WTC11 (cell line): ENCODE measurements around the gene FAF1. TPM values are rescaled to one million over a fixed set of nuclear protein-coding genes. Genes with fewer than 3 reads are reported as not detected.

Source experiments
- ATAC-seq: fragments of 200-7000 bp; cut with Tn5 transposase; 2 replicates; pipeline ENCODE4 v1.10.0; 2021; ENCODE audit warnings: mild to moderate bottlenecking, moderate library complexity
- CTCF ChIA-PET: fragments of 300-600 bp; sonication (Branson Sonifier 250); formaldehyde crosslinking; loops from one replicate; lab custom pipeline; 2021; ENCODE audit warnings: antibody characterized with exemption; lab: Charles Lee
- POLR2A ChIA-PET: fragments of 350-600 bp; sonication (Branson Sonifier 250); formaldehyde crosslinking; loops from one replicate; lab custom pipeline; 2021; ENCODE audit warnings: antibody characterized with exemption; lab: Charles Lee
- DNase-seq: peaks from one replicate; pipeline ENCODE4 v3.0.0; 2021; ENCODE audit warnings: low spot score
- H3K27ac Mint-ChIP-seq: 2 replicates; pipeline ENCODE4 v1.8.0; 2021; ENCODE audit warnings: mixed read lengths
- H3K27me3 Mint-ChIP-seq: 2 replicates; pipeline ENCODE4 v1.8.0; 2021; ENCODE audit warnings: low read depth, mild to moderate bottlenecking, moderate library complexity, mixed read lengths
- H3K36me3 Mint-ChIP-seq: 2 replicates; pipeline ENCODE4 v1.8.0; 2021; ENCODE audit warnings: mixed read lengths
- H3K4me1 Mint-ChIP-seq: 2 replicates; pipeline ENCODE4 v1.8.0; 2022; ENCODE audit warnings: mixed read lengths
- H3K4me3 Mint-ChIP-seq: 2 replicates; pipeline ENCODE4 v1.8.0; 2021; ENCODE audit warnings: mild to moderate bottlenecking, moderate library complexity, mixed read lengths
- H3K9me3 Mint-ChIP-seq: 2 replicates; pipeline ENCODE4 v1.8.0; 2021; ENCODE audit warnings: mixed read lengths
- AR ChIP-seq: fragments of 250-450 bp; sonication (Bioruptor Pico); IDR thresholded peaks from 2 replicates; pipeline ENCODE4 v1.9.0; 2021; ENCODE audit warnings: mild to moderate bottlenecking
- ARID4B ChIP-seq: sonication (generic); formaldehyde crosslinking; IDR thresholded peaks from 2 replicates; pipeline ENCODE4 v1.8.0; 2023; ENCODE audit warnings: missing genetic modification reagents, mild to moderate bottlenecking, borderline replicate concordance
- ATF2 ChIP-seq: sonication (generic); formaldehyde crosslinking; IDR thresholded peaks from 2 replicates; pipeline ENCODE4 v1.8.1; 2022; ENCODE audit warnings: low read depth, missing genetic modification reagents, borderline replicate concordance
- ESRRA ChIP-seq: sonication (generic); formaldehyde crosslinking; IDR thresholded peaks from 2 replicates; pipeline ENCODE4 v1.8.1; 2022; ENCODE audit warnings: mild to moderate bottlenecking, missing genetic modification reagents, borderline replicate concordance
- ETV6 ChIP-seq: sonication (generic); formaldehyde crosslinking; IDR thresholded peaks from 2 replicates; pipeline ENCODE4 v1.8.1; 2022; ENCODE audit warnings: mild to moderate bottlenecking, missing genetic modification reagents
- FOXP4 ChIP-seq: sonication (generic); formaldehyde crosslinking; IDR thresholded peaks from 2 replicates; pipeline ENCODE4 v1.8.0; 2022; ENCODE audit warnings: mild to moderate bottlenecking, missing genetic modification reagents
- GABPB1 ChIP-seq: sonication (generic); formaldehyde crosslinking; IDR thresholded peaks from 2 replicates; pipeline ENCODE4 v1.8.1; 2023; ENCODE audit warnings: mild to moderate bottlenecking, missing genetic modification reagents
- HMGA2 ChIP-seq: fragments of 250-450 bp; sonication (Bioruptor Pico); IDR thresholded peaks from 2 replicates; pipeline ENCODE4 v1.4.0; 2021; ENCODE audit warnings: mild to moderate bottlenecking, moderate library complexity
- MYBL2 ChIP-seq: sonication (generic); formaldehyde crosslinking; IDR thresholded peaks from 2 replicates; pipeline ENCODE4 v1.8.1; 2023; ENCODE audit warnings: mild to moderate bottlenecking, moderate library complexity, missing genetic modification reagents
- NR2C2 ChIP-seq: sonication (generic); formaldehyde crosslinking; IDR thresholded peaks from 2 replicates; pipeline ENCODE4 v1.8.0; 2022; ENCODE audit warnings: mild to moderate bottlenecking, missing genetic modification reagents
- SMAD3 ChIP-seq: sonication (generic); formaldehyde crosslinking; IDR thresholded peaks from 2 replicates; pipeline ENCODE4 v1.8.0; 2022; ENCODE audit warnings: missing genetic modification reagents, mild to moderate bottlenecking, borderline replicate concordance
- SOX15 ChIP-seq: fragments of 250-450 bp; sonication (Bioruptor Pico); IDR thresholded peaks from 2 replicates; pipeline ENCODE4 v1.9.0; 2021; ENCODE audit warnings: mild to moderate bottlenecking
- STAT6 ChIP-seq: sonication (generic); formaldehyde crosslinking; conservative IDR thresholded peaks from 2 replicates; pipeline ENCODE4 v1.8.1; 2023; ENCODE audit warnings: mild to moderate bottlenecking, low read depth, missing genetic modification reagents, moderate library complexity
- TCF7 ChIP-seq: sonication (generic); formaldehyde crosslinking; IDR thresholded peaks from 2 replicates; pipeline ENCODE4 v1.8.0; 2022; ENCODE audit warnings: mild to moderate bottlenecking, low read depth, missing genetic modification reagents, moderate library complexity
- TEAD1 ChIP-seq: sonication (generic); formaldehyde crosslinking; IDR thresholded peaks from 2 replicates; pipeline ENCODE4 v1.8.0; 2022; ENCODE audit warnings: mild to moderate bottlenecking, missing genetic modification reagents
- USF2 ChIP-seq: sonication (generic); formaldehyde crosslinking; IDR thresholded peaks from 2 replicates; pipeline ENCODE4 v1.8.1; 2023; ENCODE audit warnings: mild to moderate bottlenecking, missing genetic modification reagents, moderate library complexity
- ZNF512 ChIP-seq: sonication (generic); formaldehyde crosslinking; IDR thresholded peaks from 2 replicates; pipeline ENCODE4 v1.8.1; 2022; ENCODE audit warnings: missing genetic modification reagents, borderline replicate concordance
- total RNA-seq: library from RNA; stranded (reverse); gene quantifications from 3 replicates; pipeline ENCODE4 v1.2.3, GENCODE V29; 2021

The FAF1 gene
- total RNA-seq, 1 experiment from 2014 or later = 53.5 TPM

- no peak for TF ChIP-seq STAT6
- TF ChIP-seq ETV6 (CRISPR knock-in tag) = no peak
- no peak for TF ChIP-seq TCF7 (CRISPR knock-in tag)
These were observed 106.7 kb downstream of the FAF1 start (continued) for GRCh38 chr1:50853325-50853724.

- peaks cover 3% of the 10 kb centered on the region; the same call in 1 of the 2 replicates for H3K9me3 Mint-ChIP-seq
- H3K36me3 Mint-ChIP-seq = no peaks in the 10 kb centered on the region
- POLR2A ChIA-PET = no interaction called here
- H3K27me3 Mint-ChIP-seq = no peaks in the 10 kb centered on the region
- TF ChIP-seq ESRRA (CRISPR knock-in tag) (no peak), NR2C2 (no peak)
- no peak overlapping the region for H3K4me3 Mint-ChIP-seq
- DNase-seq = no peak
- CTCF ChIA-PET = no interaction called here
- no peaks in the 10 kb centered on the region for H3K4me1 Mint-ChIP-seq
- no peak overlapping the region for H3K27ac Mint-ChIP-seq
- no peak for ATAC-seq
These were observed 107.2 kb downstream of the FAF1 start for GRCh38 chr1:50852889-50853288.

GRCh38 chr1:50851466-50851865, 108.6 kb downstream of the FAF1 start:
- DNase-seq = no peak
- ATAC-seq = no peak
- H3K27me3 Mint-ChIP-seq = no peaks in the 10 kb centered on the region
- TF ChIP-seq TEAD1 (CRISPR knock-in tag) = no peak
- no peak for TF ChIP-seq FOXP4 (CRISPR knock-in tag)
- no peak for TF ChIP-seq ZNF512 (CRISPR knock-in tag)
- TF ChIP-seq ARID4B = no peak
- no peak for TF ChIP-seq AR (CRISPR knock-in tag)
- no peak for TF ChIP-seq SMAD3 (CRISPR knock-in tag)
- no peak for TF ChIP-seq SOX15 (CRISPR knock-in tag)
- no peak for TF ChIP-seq HMGA2 (CRISPR knock-in tag)
- no peak for TF ChIP-seq GABPB1
- no peak for TF ChIP-seq MYBL2 (CRISPR knock-in tag)
- TF ChIP-seq USF2 (CRISPR knock-in tag) = no peak
- TF ChIP-seq ATF2 = no peak

More at GRCh38 chr1:50851466-50851865, 108.6 kb downstream of the FAF1 start:
- no peaks in the 10 kb centered on the region; the same call in 1 of the 2 replicates for H3K36me3 Mint-ChIP-seq
- no peak overlapping the region for H3K4me3 Mint-ChIP-seq
- no peaks in the 10 kb centered on the region for H3K4me1 Mint-ChIP-seq
- no peak overlapping the region for H3K27ac Mint-ChIP-seq
- ChIA-PET POLR2A (no interaction called here), CTCF (interaction anchor here (0.7 to 0.9 kb wide), 2 partner anchors 22 to 395 kb away, joined by 3 read pairs; no protein-coding TSS in a partner anchor)
- H3K9me3 Mint-ChIP-seq = peaks cover 9% of the 10 kb centered on the region; the same call in 1 of the 2 replicates
